K562 (cell line): ENCODE results near the gene QPCT. TPM values are rescaled to one million over a fixed set of nuclear protein-coding genes. Genes with fewer than 3 reads are reported as not detected.

ENCODE experiments used
- ATAC-seq: fragments of 200-7000 bp; cut with Tn5 transposase; 3 replicates; pipeline ENCODE4 v1.9.1; 2020; ENCODE audit warnings: moderate library complexity
- BruUV-seq: library from RNA; stranded (reverse); fragments of 400-500 nt; replicated peaks from 2 replicates; lab custom pipeline; 2021; lab: Mats Ljungman, UMichigan
- CTCF ChIA-PET: fragments of 300-600 bp; formaldehyde crosslinking; extraction: SDS; loops from one replicate; lab custom pipeline; 2021; ENCODE audit warnings: low intra/inter-chr PET ratio; lab: Yijun Ruan, JAX
- POLR2A ChIA-PET: fragments of 300-600, 350-650 bp; sonication (Branson Sonifier 250); formaldehyde crosslinking; extraction: SDS; loops from one replicate; lab custom pipeline; 2021; ENCODE audit warnings: antibody characterized with exemption, inconsistent platforms; lab: Yijun Ruan, JAX
- DNase-seq, 4 experiments: peaks; one replicate each; pipeline versions ENCODE4 v3.0.0 to v3.0.0-alpha.2; 2011 to 2018; ENCODE audit warnings: low spot score in 3 of 4, mixed read lengths in 3 of 4; ENCODE audit errors: extremely low read depth in 1 of 4
- FAIRE-seq: peaks from 2 replicates; lab custom pipeline; 2011; peaks lifted over from hg19 to GRCh38; lab: Jason Lieb, UNC
- H2AFZ ChIP-seq: 2 replicates; pipeline ENCODE4 v1.6.0; 2011; ENCODE audit warnings: low read depth, low read length, control low read depth, inconsistent platforms
- H3K27ac ChIP-seq: fragments of 200-600 bp; 3 replicates; pipeline ENCODE4 v1.8.0; 2011; ENCODE audit warnings: low read depth, mild to moderate bottlenecking, control low read depth, inconsistent platforms, low read length, moderate library complexity, mixed read lengths; ENCODE audit errors: extremely low read depth
- H3K27me3 ChIP-seq, 2 experiments: fragments of 300-600 bp in 1 of 2; 2 replicates in 1 of 2; 3 replicates in 1 of 2; pipeline versions ENCODE4 v1.6.0 to v1.8.0; 2011; ENCODE audit warnings: inconsistent platforms in 2 of 2, low read length in 2 of 2, mild to moderate bottlenecking in 1 of 2, mixed read lengths in 1 of 2, moderate library complexity in 1 of 2; ENCODE audit not compliant: control insufficient read depth in 2 of 2, insufficient read depth in 2 of 2
- H3K36me3 ChIP-seq: fragments of 300-600 bp; 3 replicates; pipeline ENCODE4 v1.8.0; 2011; ENCODE audit warnings: mild to moderate bottlenecking, low read length, inconsistent platforms; ENCODE audit not compliant: control insufficient read depth, insufficient read depth
- H3K4me1 ChIP-seq, 2 experiments: fragments of 200-600 bp in 1 of 2; replicated peaks in 1 of 2; 2 replicates in 1 of 2; 3 replicates in 1 of 2; pipeline versions ENCODE4 v1.5.1 to v1.8.0; 2011; ENCODE audit warnings: inconsistent platforms in 2 of 2, low read length in 2 of 2, mild to moderate bottlenecking in 1 of 2, mixed read lengths in 1 of 2, moderate library complexity in 1 of 2; ENCODE audit not compliant: control insufficient read depth in 2 of 2, insufficient read depth in 2 of 2
- H3K4me2 ChIP-seq: 2 replicates; pipeline ENCODE4 v1.6.1; 2011; ENCODE audit warnings: low read length, control low read depth, inconsistent platforms, mixed read lengths; ENCODE audit not compliant: insufficient read depth
- H3K4me3 ChIP-seq: fragments of 200-600 bp; sonication (generic), shearing (Covaris generic); 2 replicates; pipeline ENCODE4 v1.5.1; 2016; ENCODE audit warnings: control low read depth, inconsistent platforms
- H3K79me2 ChIP-seq: fragments of 200-600 bp; 3 replicates; pipeline ENCODE4 v1.8.0; 2011; ENCODE audit warnings: low read length, inconsistent platforms; ENCODE audit not compliant: control insufficient read depth, insufficient read depth
- H3K9ac ChIP-seq, 2 experiments: 2 replicates each; pipeline versions ENCODE4 v1.6.0 to v1.6.1; 2011; ENCODE audit warnings: low read depth in 2 of 2, low read length in 2 of 2, control low read depth in 1 of 2, inconsistent platforms in 1 of 2, mild to moderate bottlenecking in 1 of 2, mixed read lengths in 1 of 2; ENCODE audit not compliant: insufficient read depth in 1 of 2
- H3K9me1 ChIP-seq: one replicate; pipeline ENCODE4 v1.6.0; 2011; ENCODE audit warnings: inconsistent platforms, mild to moderate bottlenecking, low read length, moderate library complexity; ENCODE audit not compliant: control insufficient read depth, insufficient read depth
- H3K9me3 ChIP-seq: replicated peaks from 2 replicates; pipeline ENCODE4 v1.5.1; 2011; ENCODE audit warnings: low read depth, low read length, inconsistent platforms; ENCODE audit not compliant: control insufficient read depth, insufficient read depth
- H4K20me1 ChIP-seq: replicated peaks from 2 replicates; pipeline ENCODE4 v1.6.1; 2011; ENCODE audit warnings: low read length, inconsistent platforms, mixed read lengths; ENCODE audit not compliant: control insufficient read depth, insufficient read depth
- BHLHE40 ChIP-seq: IDR thresholded peaks from 2 replicates; pipeline ENCODE4 v1.6.1; 2011; ENCODE audit warnings: low read length, improper control_type of control experiment
- COPS2 ChIP-seq: fragments of 450-650 bp; conservative IDR thresholded peaks from 2 replicates; pipeline ENCODE4 v1.6.1; 2016; ENCODE audit warnings: mild to moderate bottlenecking, moderate library complexity
- GABPB1 ChIP-seq: sonication (generic); formaldehyde crosslinking; IDR thresholded peaks from 2 replicates; pipeline ENCODE4 v1.8.0; 2022; ENCODE audit warnings: mild to moderate bottlenecking, missing genetic modification reagents
- HDAC3 ChIP-seq: fragments of 450-650 bp; IDR thresholded peaks from 2 replicates; pipeline ENCODE4 v1.6.1; 2018; ENCODE audit warnings: borderline replicate concordance, mild to moderate bottlenecking, moderate library complexity; ENCODE audit not compliant: partially characterized antibody
- HEY1 ChIP-seq: fragments of 250-450 bp; sonication (Bioruptor Pico); IDR thresholded peaks from 2 replicates; pipeline ENCODE4 v1.5.0; 2020; ENCODE audit warnings: mild to moderate bottlenecking, moderate library complexity, borderline replicate concordance
- PRDM10 ChIP-seq: fragments of 450-650 bp; IDR thresholded peaks from 2 replicates; pipeline ENCODE4 v1.6.1; 2018; ENCODE audit not compliant: partially characterized antibody
- SRSF3 ChIP-seq: fragments of 200-400 bp; formaldehyde crosslinking; IDR thresholded peaks from 2 replicates; pipeline ENCODE4 v1.6.1; 2016; ENCODE audit warnings: mild to moderate bottlenecking, low read length, moderate library complexity; ENCODE audit not compliant: insufficient read depth
- TCF3 ChIP-seq: sonication (generic); formaldehyde crosslinking; IDR thresholded peaks from 2 replicates; pipeline ENCODE4 v1.4.0; 2020; ENCODE audit warnings: mild to moderate bottlenecking, missing genetic modification reagents
- ZFP30 ChIP-seq: fragments of 250-450 bp; sonication (Bioruptor Pico); IDR thresholded peaks from 2 replicates; pipeline ENCODE4 v1.8.0; 2022; ENCODE audit warnings: moderate library complexity, mild to moderate bottlenecking, inconsistent platforms, borderline replicate concordance
- ZNF699 ChIP-seq: fragments of 250-450 bp; sonication (Bioruptor Pico); IDR thresholded peaks from 2 replicates; pipeline ENCODE4 v1.8.0; 2021; ENCODE audit warnings: mild to moderate bottlenecking, moderate library complexity; ENCODE audit not compliant: insufficient replicate concordance
- ZNF830 ChIP-seq: fragments of 250-450 bp; sonication (Bioruptor Pico); IDR thresholded peaks from 2 replicates; pipeline ENCODE4 v1.5.0; 2021; ENCODE audit warnings: mild to moderate bottlenecking
- WGBS: fragments of 100-300 bp; shearing (Covaris generic); methylation state at CpG from one replicate; pipeline ENCODE4 v1.1.6; 2016; ENCODE audit warnings: low coverage, mixed read lengths; ENCODE audit not compliant: insufficient coverage; ENCODE audit errors: missing lambda C conversion rate; 5-methylcytosine and 5-hydroxymethylcytosine counted together
- in situ Hi-C: fragments of 300-500 bp; cut with MboI; formaldehyde crosslinking; loops from 4 replicates; pipeline ENCODE4 v1.15.0; 2018; ENCODE audit warnings: inconsistent platforms, mixed read lengths
- intact Hi-C: fragments of 100-400 bp; cut with micrococcal nuclease; formaldehyde crosslinking; loops from 2 replicates; pipeline ENCODE4 v1.14.2; 2022
- polyA plus RNA-seq, 8 experiments: library from polyadenylated mRNA; depleted of rRNA in 4 of 8; stranded (reverse) in 5 of 8; unstranded in 3 of 8; fragments of >200 nt; fragmentation: Nextera tagmentation in 2 of 8; fragmentation: Illumina TruSeq in 1 of 8; extraction: Ambion mirVana in 2 of 8; extraction: Trizol in 1 of 8; gene quantifications; 2 replicates each; pipeline versions ENCODE4 v1.2.1 to v1.2.3, GENCODE V29; 2011 to 2014; ENCODE audit warnings: inconsistent platforms in 1 of 8, missing spikeins in 1 of 8
- total RNA-seq, 7 experiments: library from RNA; depleted of rRNA in 6 of 7; stranded (reverse); fragments of >200 nt in 6 of 7; fragmentation: Illumina TruSeq in 2 of 7; extraction: Trizol in 2 of 7; gene quantifications; 2 replicates each; pipeline versions ENCODE4 v1.2.1 to v1.2.3, GENCODE V29; 2011 to 2021; ENCODE audit warnings: low replicate concordance in 1 of 7
- TF ChIP-seq, protein P1 (sequence below): fragments of 200-800 bp; sonication (Bioruptor generic); IDR thresholded peaks from 2 replicates; pipeline ENCODE4 v1.6.1; 2016; ENCODE audit warnings: missing genetic modification characterization, missing compliant biosample characterization

Gene QPCT
- total and polyA plus RNA-seq, 9 of the 15 experiments (the other 6 are each of a cell fraction or from before 2014, with no cell fraction given), result 0.07 TPM; not detected in 8

DNA sequence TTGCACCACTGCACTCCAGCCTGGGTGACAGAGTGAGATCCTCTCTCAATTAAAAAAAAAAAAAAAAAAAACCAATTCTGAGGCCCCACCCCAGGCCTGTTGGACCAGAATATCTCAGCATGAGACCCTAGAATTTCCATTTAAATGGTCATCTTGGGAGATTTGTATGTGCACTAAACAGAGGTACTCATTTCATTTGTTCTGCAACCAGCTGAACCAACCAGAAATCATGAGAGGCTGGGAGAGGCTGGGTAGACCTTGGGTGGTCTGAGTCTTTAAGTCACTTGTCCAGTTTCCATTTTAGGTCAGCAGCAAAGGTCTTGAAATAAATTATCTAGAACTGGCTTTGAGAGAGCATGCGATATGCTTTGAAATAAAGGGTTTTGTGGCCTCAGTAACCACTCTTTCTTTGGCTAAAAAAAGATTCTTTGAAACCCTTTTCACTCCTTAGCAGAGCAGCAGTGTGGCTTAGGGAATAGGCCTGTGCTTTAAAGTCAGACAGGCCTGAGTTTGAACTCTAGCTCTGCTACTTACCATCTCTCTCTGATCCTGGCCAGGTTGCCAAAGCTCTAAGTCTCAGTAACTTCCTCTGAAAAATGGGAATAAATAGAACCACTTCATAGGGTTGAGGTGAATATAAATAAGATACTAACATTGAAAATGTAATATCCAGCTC lies 52.6 kb downstream of the QPCT start:
- Histone ChIP-seq H3K4me3 (no peak overlapping the region), H2AFZ (no peak overlapping the region), H4K20me1 (no peaks in the 10 kb centered on the region), H3K9ac (no peak overlapping the region), H3K4me2 (no peak overlapping the region), H3K36me3 (no peaks in the 10 kb centered on the region), H3K27ac (no peak overlapping the region), H3K4me1 (no peaks in the 10 kb centered on the region), H3K9me3 (no peaks in the 10 kb centered on the region), H3K79me2 (no peaks in the 10 kb centered on the region), H3K27me3 (no peaks in the 10 kb centered on the region; a peak in 2 of 5 replicates), H3K9me1 (no peaks in the 10 kb centered on the region)
- WGBS, result 50% methylated on average over 1 of the region's 1 CpG
- ATAC-seq (no peak), DNase-seq (no peak), FAIRE-seq (no peak)
- TF ChIP-seq PRDM10 (no peak), ZNF699 (no peak), HEY1 (CRISPR knock-in tag) (no peak), HDAC3 (no peak), SRSF3 (no peak), BHLHE40 (no peak), COPS2 (no peak), GABPB1 (CRISPR knock-in tag) (no peak), ZFP30 (no peak), TCF3 (CRISPR knock-in tag) (no peak), ZNF830 (CRISPR knock-in tag) (no peak)
- TF ChIP-seq, protein P1, sequence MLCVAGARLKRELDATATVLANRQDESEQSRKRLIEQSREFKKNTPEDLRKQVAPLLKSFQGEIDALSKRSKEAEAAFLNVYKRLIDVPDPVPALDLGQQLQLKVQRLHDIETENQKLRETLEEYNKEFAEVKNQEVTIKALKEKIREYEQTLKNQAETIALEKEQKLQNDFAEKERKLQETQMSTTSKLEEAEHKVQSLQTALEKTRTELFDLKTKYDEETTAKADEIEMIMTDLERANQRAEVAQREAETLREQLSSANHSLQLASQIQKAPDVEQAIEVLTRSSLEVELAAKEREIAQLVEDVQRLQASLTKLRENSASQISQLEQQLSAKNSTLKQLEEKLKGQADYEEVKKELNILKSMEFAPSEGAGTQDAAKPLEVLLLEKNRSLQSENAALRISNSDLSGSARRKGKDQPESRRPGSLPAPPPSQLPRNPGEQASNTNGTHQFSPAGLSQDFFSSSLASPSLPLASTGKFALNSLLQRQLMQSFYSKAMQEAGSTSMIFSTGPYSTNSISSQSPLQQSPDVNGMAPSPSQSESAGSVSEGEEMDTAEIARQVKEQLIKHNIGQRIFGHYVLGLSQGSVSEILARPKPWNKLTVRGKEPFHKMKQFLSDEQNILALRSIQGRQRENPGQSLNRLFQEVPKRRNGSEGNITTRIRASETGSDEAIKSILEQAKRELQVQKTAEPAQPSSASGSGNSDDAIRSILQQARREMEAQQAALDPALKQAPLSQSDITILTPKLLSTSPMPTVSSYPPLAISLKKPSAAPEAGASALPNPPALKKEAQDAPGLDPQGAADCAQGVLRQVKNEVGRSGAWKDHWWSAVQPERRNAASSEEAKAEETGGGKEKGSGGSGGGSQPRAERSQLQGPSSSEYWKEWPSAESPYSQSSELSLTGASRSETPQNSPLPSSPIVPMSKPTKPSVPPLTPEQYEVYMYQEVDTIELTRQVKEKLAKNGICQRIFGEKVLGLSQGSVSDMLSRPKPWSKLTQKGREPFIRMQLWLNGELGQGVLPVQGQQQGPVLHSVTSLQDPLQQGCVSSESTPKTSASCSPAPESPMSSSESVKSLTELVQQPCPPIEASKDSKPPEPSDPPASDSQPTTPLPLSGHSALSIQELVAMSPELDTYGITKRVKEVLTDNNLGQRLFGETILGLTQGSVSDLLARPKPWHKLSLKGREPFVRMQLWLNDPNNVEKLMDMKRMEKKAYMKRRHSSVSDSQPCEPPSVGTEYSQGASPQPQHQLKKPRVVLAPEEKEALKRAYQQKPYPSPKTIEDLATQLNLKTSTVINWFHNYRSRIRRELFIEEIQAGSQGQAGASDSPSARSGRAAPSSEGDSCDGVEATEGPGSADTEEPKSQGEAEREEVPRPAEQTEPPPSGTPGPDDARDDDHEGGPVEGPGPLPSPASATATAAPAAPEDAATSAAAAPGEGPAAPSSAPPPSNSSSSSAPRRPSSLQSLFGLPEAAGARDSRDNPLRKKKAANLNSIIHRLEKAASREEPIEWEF (CRISPR knock-in tag), result no peak
- CTCF ChIA-PET, result interaction anchor here (1.9 to 3.3 kb wide), 2 partner anchors 435 to 481 kb away, joined by 14 to 20 read pairs; no protein-coding TSS in a partner anchor
- in situ Hi-C loops (loop anchor here (5.0 to 10.0 kb wide), 2 partner anchors 435 to 878 kb away; no protein-coding TSS in a partner anchor), intact Hi-C loops (loop anchor here (1.0 to 5.0 kb wide), 6 partner anchors 230 to 875 kb away; no protein-coding TSS in a partner anchor)
- BruUV-seq, result no TSS peak
- POLR2A ChIA-PET, result interaction anchor here (1.5 kb wide), 1 partner anchor 17 kb away, joined by 3 read pairs; no protein-coding TSS in a partner anchor
